ENCODE data around the gene FSTL5. TPM values are rescaled to one million over a fixed set of nuclear protein-coding genes. Genes with fewer than 3 reads are reported as not detected.

The FSTL5 gene
- total RNA-seq, 1 experiment from 2014 or later: 0.55 TPM

DNA sequence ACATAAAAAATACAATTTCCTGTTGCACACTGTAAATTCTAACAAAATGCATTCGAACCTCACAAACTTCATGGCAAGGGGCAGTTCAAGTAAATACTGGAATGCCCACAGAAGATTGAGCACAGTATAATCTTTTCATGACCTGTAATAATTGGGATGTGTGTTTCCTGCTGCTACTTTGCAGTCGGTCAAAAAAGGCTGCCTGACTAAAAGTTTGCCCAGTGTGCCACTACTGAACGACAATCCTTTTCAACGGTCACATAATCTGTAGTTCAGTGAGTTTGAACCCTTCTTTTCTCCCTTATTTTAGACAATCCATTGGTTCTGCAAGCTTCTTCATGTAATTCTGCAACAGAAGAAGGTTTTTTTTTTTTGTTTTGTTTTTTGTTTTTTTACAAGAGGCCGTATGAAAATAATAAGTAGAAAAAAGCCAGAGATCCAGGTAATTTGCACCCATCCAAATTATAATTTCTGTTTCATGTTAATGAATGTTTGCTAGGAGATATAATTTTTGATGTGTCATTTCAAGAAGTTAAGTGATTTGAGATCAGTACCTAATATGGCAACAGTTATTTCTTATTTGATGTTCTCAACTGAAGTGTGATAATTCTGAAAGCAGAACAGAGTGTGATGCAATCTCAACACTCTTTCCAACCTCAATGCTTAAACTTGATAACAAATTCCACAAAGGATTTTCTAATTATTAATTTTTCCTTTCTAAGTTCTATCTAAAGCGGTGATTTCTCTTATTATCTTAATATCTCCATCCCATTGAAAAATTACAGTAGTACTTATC, 237.6 kb downstream of the FSTL5 start:
- Mint-ChIP-seq H3K9me3 (no peaks in the 10 kb centered on the region), H3K36me3 (no peaks in the 10 kb centered on the region), H3K27ac (no peak overlapping the region), H3K4me3 (no peak overlapping the region), H3K27me3 (ENCODE audit: low read depth) (no peaks in the 10 kb centered on the region), H3K4me1 (peaks cover 17% of the 10 kb centered on the region)
- ATAC-seq: no peak
- no peak for TF ChIP-seq ETV6 (CRISPR knock-in tag; IDR thresholded peaks at IDR 0.05)
- no peak for TF ChIP-seq ZNF219 (CRISPR knock-in tag; IDR thresholded peaks at IDR 0.05; ENCODE audit: borderline replicate concordance)
- TF ChIP-seq, protein P1, sequence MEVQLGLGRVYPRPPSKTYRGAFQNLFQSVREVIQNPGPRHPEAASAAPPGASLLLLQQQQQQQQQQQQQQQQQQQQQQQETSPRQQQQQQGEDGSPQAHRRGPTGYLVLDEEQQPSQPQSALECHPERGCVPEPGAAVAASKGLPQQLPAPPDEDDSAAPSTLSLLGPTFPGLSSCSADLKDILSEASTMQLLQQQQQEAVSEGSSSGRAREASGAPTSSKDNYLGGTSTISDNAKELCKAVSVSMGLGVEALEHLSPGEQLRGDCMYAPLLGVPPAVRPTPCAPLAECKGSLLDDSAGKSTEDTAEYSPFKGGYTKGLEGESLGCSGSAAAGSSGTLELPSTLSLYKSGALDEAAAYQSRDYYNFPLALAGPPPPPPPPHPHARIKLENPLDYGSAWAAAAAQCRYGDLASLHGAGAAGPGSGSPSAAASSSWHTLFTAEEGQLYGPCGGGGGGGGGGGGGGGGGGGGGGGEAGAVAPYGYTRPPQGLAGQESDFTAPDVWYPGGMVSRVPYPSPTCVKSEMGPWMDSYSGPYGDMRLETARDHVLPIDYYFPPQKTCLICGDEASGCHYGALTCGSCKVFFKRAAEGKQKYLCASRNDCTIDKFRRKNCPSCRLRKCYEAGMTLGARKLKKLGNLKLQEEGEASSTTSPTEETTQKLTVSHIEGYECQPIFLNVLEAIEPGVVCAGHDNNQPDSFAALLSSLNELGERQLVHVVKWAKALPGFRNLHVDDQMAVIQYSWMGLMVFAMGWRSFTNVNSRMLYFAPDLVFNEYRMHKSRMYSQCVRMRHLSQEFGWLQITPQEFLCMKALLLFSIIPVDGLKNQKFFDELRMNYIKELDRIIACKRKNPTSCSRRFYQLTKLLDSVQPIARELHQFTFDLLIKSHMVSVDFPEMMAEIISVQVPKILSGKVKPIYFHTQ (CRISPR knock-in tag; IDR thresholded peaks at IDR 0.05): no peak
- no peak for TF ChIP-seq ZNF423 (CRISPR knock-in tag; IDR thresholded peaks at IDR 0.05)
- TF ChIP-seq, protein P2, sequence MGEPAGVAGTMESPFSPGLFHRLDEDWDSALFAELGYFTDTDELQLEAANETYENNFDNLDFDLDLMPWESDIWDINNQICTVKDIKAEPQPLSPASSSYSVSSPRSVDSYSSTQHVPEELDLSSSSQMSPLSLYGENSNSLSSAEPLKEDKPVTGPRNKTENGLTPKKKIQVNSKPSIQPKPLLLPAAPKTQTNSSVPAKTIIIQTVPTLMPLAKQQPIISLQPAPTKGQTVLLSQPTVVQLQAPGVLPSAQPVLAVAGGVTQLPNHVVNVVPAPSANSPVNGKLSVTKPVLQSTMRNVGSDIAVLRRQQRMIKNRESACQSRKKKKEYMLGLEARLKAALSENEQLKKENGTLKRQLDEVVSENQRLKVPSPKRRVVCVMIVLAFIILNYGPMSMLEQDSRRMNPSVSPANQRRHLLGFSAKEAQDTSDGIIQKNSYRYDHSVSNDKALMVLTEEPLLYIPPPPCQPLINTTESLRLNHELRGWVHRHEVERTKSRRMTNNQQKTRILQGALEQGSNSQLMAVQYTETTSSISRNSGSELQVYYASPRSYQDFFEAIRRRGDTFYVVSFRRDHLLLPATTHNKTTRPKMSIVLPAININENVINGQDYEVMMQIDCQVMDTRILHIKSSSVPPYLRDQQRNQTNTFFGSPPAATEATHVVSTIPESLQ (CRISPR knock-in tag; IDR thresholded peaks at IDR 0.05): no peak
- no peak for TF ChIP-seq RELA (CRISPR knock-in tag; IDR thresholded peaks at IDR 0.05; ENCODE audit: borderline replicate concordance)
- TF ChIP-seq NFYB (CRISPR knock-in tag; conservative IDR thresholded peaks at IDR 0.05; ENCODE audit: low read depth): no peak
- CTCF ChIA-PET: no interaction called here
- DNase-seq (ENCODE audit: low spot score): no peak
- POLR2A ChIA-PET: no interaction called here

DNA sequence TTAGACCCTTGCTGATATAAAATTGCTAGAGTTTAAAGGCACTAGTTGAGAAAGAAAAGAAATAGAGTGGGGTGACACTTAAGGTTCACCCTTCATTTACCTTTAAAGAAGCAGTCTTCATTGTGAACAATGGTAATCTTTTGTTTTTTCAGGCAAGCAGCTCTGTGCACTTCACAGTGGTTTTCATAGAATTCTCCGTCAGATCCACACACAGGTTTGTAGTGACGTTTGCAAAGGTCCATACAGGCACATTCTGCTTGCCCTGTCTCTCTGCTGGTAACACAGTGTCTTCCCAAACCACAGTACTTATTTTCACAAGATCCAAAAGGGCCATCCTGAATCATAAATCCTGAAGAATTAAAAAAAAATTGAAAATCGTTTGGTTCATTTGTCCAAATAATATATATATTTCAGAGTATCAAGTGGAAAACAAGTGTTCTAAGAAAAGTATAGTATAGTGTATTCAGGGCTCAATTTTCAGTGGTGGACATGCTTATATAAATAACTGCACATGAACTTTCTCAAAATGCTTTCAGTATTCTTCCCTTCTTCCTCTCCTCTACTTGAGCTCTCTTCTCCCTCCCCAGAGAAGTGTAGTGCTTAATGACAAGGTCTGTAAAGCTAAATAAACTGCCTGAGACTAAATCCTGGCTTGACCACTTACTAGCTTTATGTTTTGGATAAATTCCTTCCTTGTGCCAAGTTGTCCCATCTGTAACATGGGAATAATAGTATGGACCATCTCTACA, 243.3 kb downstream of the FSTL5 start:
- no peaks in the 10 kb centered on the region for H3K36me3 Mint-ChIP-seq
- no peak overlapping the region for H3K4me3 Mint-ChIP-seq
- POLR2A ChIA-PET: no interaction called here
- no peaks in the 10 kb centered on the region for H3K27me3 Mint-ChIP-seq (ENCODE audit: low read depth)
- no peak overlapping the region for H3K27ac Mint-ChIP-seq
- TF ChIP-seq RORB (CRISPR knock-in tag; IDR thresholded peaks at IDR 0.05): no peak
- CTCF ChIA-PET: no interaction called here
- ATAC-seq (no peak), DNase-seq (ENCODE audit: low spot score) (no peak)
- H3K9me3 Mint-ChIP-seq: no peaks in the 10 kb centered on the region
- no peaks in the 10 kb centered on the region for H3K4me1 Mint-ChIP-seq

DNA sequence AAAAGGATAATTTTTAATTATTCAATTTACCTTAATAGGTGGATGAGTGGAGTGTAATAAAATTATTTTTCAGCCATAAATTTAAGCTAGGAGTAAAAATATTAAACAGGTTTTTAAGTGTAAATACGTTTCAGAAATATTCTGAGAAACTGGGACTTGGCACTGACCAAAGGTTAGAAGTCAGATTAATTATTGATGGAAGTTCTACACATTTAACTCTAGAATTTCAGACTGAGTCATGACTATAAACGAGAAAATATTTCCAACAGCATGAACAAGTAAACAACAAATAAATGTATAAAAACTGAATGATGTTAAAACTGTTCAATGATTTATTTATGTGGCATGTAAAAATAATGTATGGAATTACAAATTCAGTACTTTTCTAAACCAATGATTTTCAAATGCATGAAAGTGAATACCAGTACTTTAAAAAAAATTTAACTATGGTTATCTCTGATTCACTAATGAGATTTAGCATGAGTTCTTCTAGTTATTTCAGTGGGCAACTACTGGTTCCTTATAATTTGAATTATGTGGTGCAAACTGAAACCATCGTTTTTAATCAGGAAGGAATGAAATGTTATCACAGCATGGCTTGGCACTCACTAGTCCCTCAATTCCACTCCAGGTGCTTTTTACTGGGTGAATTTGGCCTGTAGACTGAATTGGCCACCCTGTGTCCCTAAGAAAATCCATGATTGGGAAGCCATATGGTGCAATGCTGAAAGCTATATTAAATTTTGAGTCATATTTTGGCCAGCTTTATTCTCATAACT, 244.2 kb downstream of the FSTL5 start:
- TF ChIP-seq, protein P3, sequence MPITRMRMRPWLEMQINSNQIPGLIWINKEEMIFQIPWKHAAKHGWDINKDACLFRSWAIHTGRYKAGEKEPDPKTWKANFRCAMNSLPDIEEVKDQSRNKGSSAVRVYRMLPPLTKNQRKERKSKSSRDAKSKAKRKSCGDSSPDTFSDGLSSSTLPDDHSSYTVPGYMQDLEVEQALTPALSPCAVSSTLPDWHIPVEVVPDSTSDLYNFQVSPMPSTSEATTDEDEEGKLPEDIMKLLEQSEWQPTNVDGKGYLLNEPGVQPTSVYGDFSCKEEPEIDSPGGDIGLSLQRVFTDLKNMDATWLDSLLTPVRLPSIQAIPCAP (CRISPR knock-in tag; IDR thresholded peaks at IDR 0.05): no peak
- TF ChIP-seq, protein P4, sequence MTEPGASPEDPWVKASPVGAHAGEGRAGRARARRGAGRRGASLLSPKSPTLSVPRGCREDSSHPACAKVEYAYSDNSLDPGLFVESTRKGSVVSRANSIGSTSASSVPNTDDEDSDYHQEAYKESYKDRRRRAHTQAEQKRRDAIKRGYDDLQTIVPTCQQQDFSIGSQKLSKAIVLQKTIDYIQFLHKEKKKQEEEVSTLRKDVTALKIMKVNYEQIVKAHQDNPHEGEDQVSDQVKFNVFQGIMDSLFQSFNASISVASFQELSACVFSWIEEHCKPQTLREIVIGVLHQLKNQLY (CRISPR knock-in tag; IDR thresholded peaks at IDR 0.05): no peak
- TF ChIP-seq ZNF138 (CRISPR knock-in tag; conservative IDR thresholded peaks at IDR 0.05): no peak
- CTCF ChIA-PET: no interaction called here
- Mint-ChIP-seq H3K27me3 (ENCODE audit: low read depth) (no peaks in the 10 kb centered on the region), H3K4me3 (no peak overlapping the region), H3K36me3 (no peaks in the 10 kb centered on the region), H3K9me3 (no peaks in the 10 kb centered on the region), H3K27ac (no peak overlapping the region), H3K4me1 (no peaks in the 10 kb centered on the region)
- ATAC-seq: no peak
- DNase-seq (ENCODE audit: low spot score): no peak
- POLR2A ChIA-PET: no interaction called here
